ENCODE measurements around the gene DRAP1. TPM values are rescaled to one million over a fixed set of nuclear protein-coding genes. Genes with fewer than 3 reads are reported as not detected.
"Not testable (repeated sequence)": the region's sequence is repeated elsewhere in the genome, so short reads cannot be mapped to it uniquely, and the experiment has no call there.

DRAP1 gene
- polyA plus RNA-seq, 6 donors from 2014 or later: 57.3 to 89.8 (median 71.1) TPM

GRCh38 chr11:65891219-65892136, 27.7 kb upstream of the DRAP1 start:
- ATAC-seq (ENCODE audit: low read depth in 2 of 2) (no peak), DNase-seq (no peak)
- peaks cover 49 to 83% (median 72%) of the 10 kb centered on the region in 3 donors for H3K4me1 Mint-ChIP-seq
- H3K9me3 Mint-ChIP-seq: no peaks in the 10 kb centered on the region
- no peaks in the 10 kb centered on the region for H3K36me3 Mint-ChIP-seq
- H3K27me3 Mint-ChIP-seq: no peaks in the 10 kb centered on the region
- H3K27ac Mint-ChIP-seq: peak overlapping the region; percentile 47 to 96 (median 82)
- H3K4me3 Mint-ChIP-seq: peak overlapping the region; percentile 87 to 95 (median 92)

- not testable (repeated sequence) for H3K27me3 Mint-ChIP-seq; DNase-seq; H3K36me3 Mint-ChIP-seq; ATAC-seq (ENCODE audit: low read depth in 2 of 2); H3K9me3 Mint-ChIP-seq
- H3K27ac Mint-ChIP-seq: peak overlapping the region; percentile 28 to 96 (median 78)
- H3K4me1 Mint-ChIP-seq: peaks cover 44 to 76% (median 65%) of the 10 kb centered on the region in 3 donors
- peak overlapping the region; percentile 87 to 95 (median 92) for H3K4me3 Mint-ChIP-seq
Measured at GRCh38 chr11:65892137-65892540, 27.1 kb upstream of the DRAP1 start.

GRCh38 chr11:65892661-65893317, 26.4 kb upstream of the DRAP1 start:
- peaks cover 39 to 70% (median 59%) of the 10 kb centered on the region in 3 donors for H3K4me1 Mint-ChIP-seq
- peak overlapping the region; percentile 87 to 95 (median 92) for H3K4me3 Mint-ChIP-seq

GRCh38 chr11:65894034-65894591, 25.1 kb upstream of the DRAP1 start:
- Mint-ChIP-seq H3K4me3 (peak overlapping the region; percentile 76 to 95 (median 90)), H3K27me3 (peaks cover 0 to 6% (median 5%) of the 10 kb centered on the region in 3 donors), H3K9me3 (no peaks in the 10 kb centered on the region), H3K27ac (peak overlapping the region in 5 of 6 donors; percentile 74 to 94 (median 83)), H3K4me1 (peaks cover 32 to 57% (median 53%) of the 10 kb centered on the region in 3 donors), H3K36me3 (no peaks in the 10 kb centered on the region)
- DNase-seq (no peak), ATAC-seq (ENCODE audit: low read depth in 2 of 2) (no peak)

More at GRCh38 chr11:65892661-65893317, 26.4 kb upstream of the DRAP1 start:
- H3K36me3 Mint-ChIP-seq: no peaks in the 10 kb centered on the region
- no peaks in the 10 kb centered on the region for H3K9me3 Mint-ChIP-seq
- peak overlapping the region; percentile 80 to 96 (median 86) for H3K27ac Mint-ChIP-seq
- ATAC-seq (ENCODE audit: low read depth in 2 of 2): no peak
- no peak for DNase-seq
- H3K27me3 Mint-ChIP-seq: no peaks in the 10 kb centered on the region

- peaks cover 0 to 6% (median 6%) of the 10 kb centered on the region in 3 donors for H3K27me3 Mint-ChIP-seq
- peak overlapping the region in 3 of 6 donors; percentile 44 to 86 (median 46) for H3K27ac Mint-ChIP-seq
- no peak for DNase-seq
- no peaks in the 10 kb centered on the region for H3K36me3 Mint-ChIP-seq
- no peaks in the 10 kb centered on the region for H3K9me3 Mint-ChIP-seq
- peaks cover 20 to 44% (median 42%) of the 10 kb centered on the region in 3 donors for H3K4me1 Mint-ChIP-seq
- ATAC-seq (ENCODE audit: low read depth in 2 of 2): no peak
- peak overlapping the region in 5 of 8 donors; percentile 48 to 71 (median 53) for H3K4me3 Mint-ChIP-seq
Measured at GRCh38 chr11:65895482-65895981, 23.7 kb upstream of the DRAP1 start.

- Mint-ChIP-seq H3K27ac (peak overlapping the region in 3 of 6 donors; percentile 21 to 81 (median 46)), H3K9me3 (no peaks in the 10 kb centered on the region), H3K27me3 (peaks cover 0 to 8% (median 6%) of the 10 kb centered on the region in 3 donors), H3K36me3 (no peaks in the 10 kb centered on the region), H3K4me1 (peaks cover 20 to 50% (median 41%) of the 10 kb centered on the region in 3 donors), H3K4me3 (peak overlapping the region in 4 of 8 donors; percentile 25 to 71 (median 36))
- ATAC-seq (ENCODE audit: low read depth in 2 of 2): no peak
- no peak for DNase-seq
Measured at GRCh38 chr11:65896034-65896999, 22.9 kb upstream of the DRAP1 start.

GRCh38 chr11:65897020-65897471, 22.2 kb upstream of the DRAP1 start:
- H3K36me3 Mint-ChIP-seq: no peaks in the 10 kb centered on the region
- ATAC-seq (ENCODE audit: low read depth in 2 of 2) (no peak), DNase-seq (no peak)
- no peaks in the 10 kb centered on the region for H3K9me3 Mint-ChIP-seq
- peak overlapping the region in 3 of 6 donors; percentile 21 to 62 (median 26) for H3K27ac Mint-ChIP-seq
- H3K4me1 Mint-ChIP-seq: peaks cover 17 to 43% (median 34%) of the 10 kb centered on the region in 3 donors
- peaks cover 0 to 9% (median 9%) of the 10 kb centered on the region in 3 donors for H3K27me3 Mint-ChIP-seq
- peak overlapping the region in 1 of 8 donors; percentile 71 for H3K4me3 Mint-ChIP-seq

- DNase-seq: no peak
- Mint-ChIP-seq H3K4me1 (peaks cover 9 to 26% (median 16%) of the 10 kb centered on the region in 3 donors), H3K36me3 (no peaks in the 10 kb centered on the region), H3K27ac (peak overlapping the region; percentile 83 to 98 (median 88)), H3K9me3 (no peaks in the 10 kb centered on the region), H3K4me3 (peak overlapping the region; percentile 71 to 88 (median 80)), H3K27me3 (peaks cover 0 to 20% (median 11%) of the 10 kb centered on the region in 3 donors)
- no peak for ATAC-seq (ENCODE audit: low read depth in 2 of 2)
Measured at GRCh38 chr11:65898656-65899355, 20.4 kb upstream of the DRAP1 start.

- Mint-ChIP-seq H3K27me3 (peaks cover 0 to 25% (median 11%) of the 10 kb centered on the region in 3 donors), H3K27ac (peak overlapping the region in 3 of 6 donors; percentile 76 to 88 (median 80)), H3K9me3 (no peaks in the 10 kb centered on the region), H3K4me3 (peak overlapping the region; percentile 54 to 77 (median 72)), H3K4me1 (peaks cover 3 to 20% (median 9%) of the 10 kb centered on the region in 3 donors), H3K36me3 (no peaks in the 10 kb centered on the region)
- ATAC-seq (ENCODE audit: low read depth in 2 of 2): no peak
- DNase-seq: no peak
Measured at GRCh38 chr11:65899356-65900124, 19.7 kb upstream of the DRAP1 start.

GRCh38 chr11:65900125-65900898, 18.9 kb upstream of the DRAP1 start, which contains the start of gene FOSL1:
Gene FOSL1 (minus strand): TSS chr11:65900388. CDS start chr11:65900339, 49 bp downstream.
- H3K4me1 Mint-ChIP-seq: peaks cover 3 to 17% (median 6%) of the 10 kb centered on the region in 3 donors
- H3K36me3 Mint-ChIP-seq: no peaks in the 10 kb centered on the region
- H3K4me3 Mint-ChIP-seq: peak within 1 kb of the TSS; percentile 57 to 85 (median 74)
- H3K9me3 Mint-ChIP-seq: no peaks in the 10 kb centered on the region
- peak within 1 kb of the TSS; percentile 80 to 94 (median 90) for H3K27ac Mint-ChIP-seq
- ATAC-seq (ENCODE audit: low read depth in 2 of 2) (peak; percentile 97), DNase-seq (peak; percentile 93)
- peaks cover 0 to 25% (median 11%) of the 10 kb centered on the region in 3 donors for H3K27me3 Mint-ChIP-seq

Data from naive B cell (primary cell).